ENCODE data around the gene PHKB.

DNA sequence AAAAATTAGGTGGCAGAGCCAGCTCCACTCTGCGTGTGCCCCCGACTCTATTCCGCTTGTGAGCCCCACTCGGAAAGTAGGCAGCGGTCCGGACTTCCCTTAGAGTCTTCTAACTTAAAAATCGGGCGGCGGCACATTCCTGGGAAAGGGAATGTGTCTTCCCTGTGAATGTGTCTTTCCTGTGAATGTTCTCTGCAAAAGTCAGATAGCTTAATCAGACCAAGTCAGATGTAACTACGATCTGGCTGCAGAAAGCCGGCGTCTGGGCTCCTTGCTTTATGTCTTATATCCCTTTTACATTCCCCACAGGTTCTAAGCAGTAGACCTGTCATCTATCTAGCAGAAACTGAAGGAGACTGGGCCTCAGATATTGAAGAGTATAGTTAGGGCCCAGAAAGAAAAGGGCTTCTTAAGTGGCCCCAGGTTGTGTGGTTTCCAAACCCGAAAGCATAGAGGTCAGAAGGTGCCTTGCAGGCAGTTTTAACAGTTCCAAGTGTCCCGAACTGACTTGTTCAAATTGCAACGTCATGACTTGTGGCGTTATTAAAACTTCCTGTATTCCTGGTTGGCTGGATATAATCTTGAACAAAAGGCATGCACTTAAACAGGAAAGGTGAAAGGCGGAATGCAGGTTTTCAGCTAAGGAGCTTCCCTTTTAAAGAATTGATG is 601 bp downstream of the PHKB start:
- TF ChIP-seq, protein P1, sequence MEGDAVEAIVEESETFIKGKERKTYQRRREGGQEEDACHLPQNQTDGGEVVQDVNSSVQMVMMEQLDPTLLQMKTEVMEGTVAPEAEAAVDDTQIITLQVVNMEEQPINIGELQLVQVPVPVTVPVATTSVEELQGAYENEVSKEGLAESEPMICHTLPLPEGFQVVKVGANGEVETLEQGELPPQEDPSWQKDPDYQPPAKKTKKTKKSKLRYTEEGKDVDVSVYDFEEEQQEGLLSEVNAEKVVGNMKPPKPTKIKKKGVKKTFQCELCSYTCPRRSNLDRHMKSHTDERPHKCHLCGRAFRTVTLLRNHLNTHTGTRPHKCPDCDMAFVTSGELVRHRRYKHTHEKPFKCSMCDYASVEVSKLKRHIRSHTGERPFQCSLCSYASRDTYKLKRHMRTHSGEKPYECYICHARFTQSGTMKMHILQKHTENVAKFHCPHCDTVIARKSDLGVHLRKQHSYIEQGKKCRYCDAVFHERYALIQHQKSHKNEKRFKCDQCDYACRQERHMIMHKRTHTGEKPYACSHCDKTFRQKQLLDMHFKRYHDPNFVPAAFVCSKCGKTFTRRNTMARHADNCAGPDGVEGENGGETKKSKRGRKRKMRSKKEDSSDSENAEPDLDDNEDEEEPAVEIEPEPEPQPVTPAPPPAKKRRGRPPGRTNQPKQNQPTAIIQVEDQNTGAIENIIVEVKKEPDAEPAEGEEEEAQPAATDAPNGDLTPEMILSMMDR (IDR thresholded peaks at IDR 0.05; ENCODE audit: low read length): no peak
- TF ChIP-seq EZH2phosphoT487 (IDR thresholded peaks at IDR 0.05; ENCODE audit: low read length): no peak

Data from MM.1S (cell line).